GM21786 (cell line): ENCODE measurements around the gene SGCA.

Experiments used
- ATAC-seq: cut with Tn5 transposase; IDR thresholded peaks from one replicate; pipeline ENCODE4 v1.9.1; 2021; ENCODE audit not compliant: unreplicated experiment

The SGCA gene

DNA sequence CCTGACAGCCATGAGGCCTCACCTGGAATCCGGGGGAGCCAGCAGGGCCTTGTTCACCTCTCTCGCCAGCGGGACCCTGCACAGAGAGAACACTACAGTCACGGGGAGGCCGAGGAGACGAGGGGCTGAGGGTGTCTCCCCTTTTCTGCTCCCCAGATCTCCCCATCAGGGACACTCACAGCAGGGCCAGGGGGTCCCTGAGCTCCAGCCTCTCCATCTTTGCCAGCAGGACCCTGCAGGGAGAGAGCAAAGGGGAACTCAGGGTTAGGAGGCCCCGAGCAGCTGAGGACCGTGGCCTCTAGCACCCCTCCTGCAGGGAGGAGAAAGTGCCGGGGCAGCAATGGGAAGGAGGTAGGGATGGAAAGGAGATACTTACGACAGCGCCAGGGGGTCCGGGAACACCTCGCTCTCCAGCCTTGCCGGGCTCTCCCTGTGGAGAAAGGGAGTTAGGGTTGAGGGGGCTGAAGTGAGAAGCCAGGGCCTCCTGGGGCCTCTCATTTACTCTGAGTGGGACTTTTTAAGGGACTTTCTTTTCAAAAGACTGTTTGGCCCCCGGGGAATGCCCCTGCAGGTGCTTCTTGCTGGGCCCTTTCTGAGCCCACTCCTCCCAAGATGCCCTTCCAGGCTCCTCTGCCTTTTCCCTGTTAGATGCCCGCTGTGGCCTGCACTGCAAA, 26.9 kb downstream of the SGCA start:
- ATAC-seq = no peak

DNA sequence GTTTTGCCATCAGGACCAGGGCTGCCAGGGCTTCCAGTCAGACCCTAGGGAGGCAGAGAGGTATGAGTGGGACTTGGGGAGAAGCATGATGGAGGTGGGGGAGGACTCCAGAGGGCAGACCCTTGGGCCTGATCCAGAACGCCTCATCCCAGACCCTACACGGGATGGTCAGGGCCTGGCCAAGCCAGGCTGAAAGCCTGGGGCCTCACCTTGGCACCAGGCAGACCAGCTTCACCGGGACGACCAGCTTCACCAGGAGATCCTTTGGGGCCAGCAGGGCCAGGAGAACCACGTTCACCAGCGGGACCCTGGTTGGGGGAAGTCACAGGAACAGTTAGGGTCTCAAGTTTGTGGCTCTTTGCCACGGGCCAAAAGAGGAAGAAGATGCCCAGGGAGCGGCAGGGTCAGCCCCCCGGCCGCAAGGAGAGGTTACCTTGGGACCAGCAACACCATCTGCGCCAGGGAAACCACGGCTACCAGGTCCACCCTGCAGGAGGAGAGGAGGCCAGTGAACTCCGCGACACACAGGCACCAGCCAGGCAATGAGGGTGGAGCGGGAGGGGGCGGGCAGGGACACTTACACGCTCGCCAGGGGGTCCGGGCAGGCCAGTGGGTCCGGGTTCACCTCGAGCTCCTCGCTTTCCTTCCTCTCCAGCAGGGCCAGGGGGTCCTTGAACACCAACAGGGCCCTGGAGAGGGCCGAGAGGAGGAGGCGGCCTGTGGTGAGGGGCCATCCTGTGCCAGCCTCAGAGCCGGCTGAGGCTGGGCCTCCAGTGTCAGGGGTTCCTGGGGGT, 28.5 kb downstream of the SGCA start:
- no peak for ATAC-seq

DNA sequence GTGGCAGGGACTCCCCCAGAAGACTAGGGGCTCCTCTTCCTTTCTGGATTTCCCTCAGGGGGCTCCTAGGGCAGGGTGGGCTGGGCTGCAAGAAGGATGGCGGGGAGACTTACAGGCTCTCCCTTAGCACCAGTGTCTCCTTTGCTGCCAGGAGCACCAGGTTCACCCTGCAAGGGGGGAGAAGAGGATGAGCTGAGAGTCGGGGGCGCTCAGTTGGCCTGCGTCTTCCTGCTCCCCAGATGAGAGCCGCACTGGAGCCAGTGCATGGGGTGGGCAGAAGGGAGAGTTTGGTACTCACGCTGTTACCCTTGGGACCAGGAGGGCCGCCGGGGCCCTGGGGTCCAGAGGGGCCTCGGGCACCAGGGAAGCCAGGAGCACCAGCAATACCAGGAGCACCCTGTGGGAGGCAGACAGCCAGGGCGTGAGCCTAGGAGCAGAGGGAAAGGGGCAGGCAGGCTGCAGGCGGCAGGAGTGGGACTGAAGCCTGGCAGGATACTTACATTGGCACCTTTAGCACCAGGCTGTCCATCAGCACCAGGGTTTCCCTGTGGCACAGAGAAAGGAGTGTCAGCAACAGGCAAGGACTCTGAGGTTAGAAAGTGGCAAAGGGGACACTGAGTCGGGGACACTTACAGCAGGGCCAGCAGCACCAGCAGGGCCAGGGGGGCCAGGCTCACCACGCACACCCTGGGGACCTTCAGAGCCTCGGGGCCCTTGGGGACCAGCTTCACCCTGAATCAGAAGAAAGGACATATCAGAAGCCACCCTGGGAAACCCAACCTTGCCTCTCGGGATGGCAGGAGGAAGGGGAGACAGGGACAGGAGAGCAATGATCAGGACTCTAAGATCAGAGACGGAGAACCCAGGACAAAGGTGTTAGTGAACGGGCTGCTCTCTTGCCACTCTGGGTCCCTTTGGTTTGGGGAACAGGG, 29.4 kb downstream of the SGCA start:
- ATAC-seq = no peak

DNA sequence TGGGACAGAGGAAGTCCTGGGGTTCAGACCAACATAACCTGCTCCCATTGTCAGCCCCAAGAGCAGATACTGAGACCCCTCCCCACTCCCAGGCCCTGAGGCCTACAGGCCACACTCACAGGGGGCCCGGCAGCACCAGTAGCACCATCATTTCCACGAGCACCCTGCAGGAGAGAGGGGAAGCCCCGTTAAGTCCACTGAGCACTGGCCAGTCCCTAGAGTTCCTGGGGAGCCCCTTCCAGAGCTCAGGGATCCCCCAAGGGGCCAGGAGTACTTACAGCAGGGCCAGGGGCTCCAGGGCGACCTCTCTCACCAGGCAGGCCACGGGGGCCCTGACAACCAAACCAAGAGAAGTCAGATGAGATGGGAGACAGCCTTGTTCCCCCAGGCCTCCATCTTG, 30.2 kb downstream of the SGCA start:
- ATAC-seq = no peak

DNA sequence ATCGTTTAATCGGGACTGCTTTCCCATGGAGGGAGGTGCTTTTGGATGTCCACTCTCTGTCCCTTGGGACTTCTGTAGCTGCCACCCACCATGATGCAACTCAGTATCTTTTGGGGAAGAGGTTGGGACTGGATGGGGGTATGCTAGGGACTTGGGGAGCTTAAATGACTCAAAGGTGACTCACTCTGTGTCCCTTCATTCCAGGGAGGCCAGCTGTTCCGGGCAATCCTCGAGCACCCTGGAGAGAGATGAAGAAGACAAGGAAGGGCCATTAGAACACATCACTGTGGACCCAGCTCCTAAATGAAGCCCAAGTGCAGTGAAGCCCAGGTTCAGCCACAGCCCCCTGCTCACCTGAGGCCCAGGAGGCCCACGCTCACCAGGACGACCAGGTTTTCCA, 31.0 kb downstream of the SGCA start:
- no peak for ATAC-seq

DNA sequence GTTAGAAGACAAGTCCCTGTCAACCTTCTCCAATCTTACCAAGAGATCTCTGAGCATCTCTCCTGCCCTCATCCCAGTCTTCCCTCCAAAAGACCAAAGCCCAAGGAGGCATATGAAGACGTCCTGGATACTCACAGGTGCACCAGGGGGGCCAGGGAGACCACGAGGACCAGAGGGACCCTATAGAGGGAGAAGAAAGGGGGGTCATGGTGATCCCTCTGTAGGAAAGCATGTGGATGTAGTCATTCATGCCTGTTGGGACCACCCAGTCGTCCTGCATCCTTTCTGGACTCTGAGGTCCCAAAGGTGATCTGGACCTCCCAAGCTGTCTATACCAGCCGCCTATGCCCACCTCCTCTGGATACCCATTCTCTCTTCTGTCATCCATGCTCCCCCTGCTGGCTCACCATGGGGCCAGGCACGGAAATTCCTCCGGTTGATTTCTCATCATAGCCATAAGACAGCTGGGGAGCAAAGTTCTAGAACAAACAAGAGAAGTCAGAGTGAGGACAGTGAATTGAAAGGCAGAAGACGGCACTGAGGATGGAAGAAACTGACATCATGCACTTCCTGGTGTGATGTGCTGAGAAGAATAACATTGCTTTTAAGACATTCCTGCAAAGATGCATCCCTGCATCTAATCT, 32.3 kb downstream of the SGCA start:
- ATAC-seq = no peak

DNA sequence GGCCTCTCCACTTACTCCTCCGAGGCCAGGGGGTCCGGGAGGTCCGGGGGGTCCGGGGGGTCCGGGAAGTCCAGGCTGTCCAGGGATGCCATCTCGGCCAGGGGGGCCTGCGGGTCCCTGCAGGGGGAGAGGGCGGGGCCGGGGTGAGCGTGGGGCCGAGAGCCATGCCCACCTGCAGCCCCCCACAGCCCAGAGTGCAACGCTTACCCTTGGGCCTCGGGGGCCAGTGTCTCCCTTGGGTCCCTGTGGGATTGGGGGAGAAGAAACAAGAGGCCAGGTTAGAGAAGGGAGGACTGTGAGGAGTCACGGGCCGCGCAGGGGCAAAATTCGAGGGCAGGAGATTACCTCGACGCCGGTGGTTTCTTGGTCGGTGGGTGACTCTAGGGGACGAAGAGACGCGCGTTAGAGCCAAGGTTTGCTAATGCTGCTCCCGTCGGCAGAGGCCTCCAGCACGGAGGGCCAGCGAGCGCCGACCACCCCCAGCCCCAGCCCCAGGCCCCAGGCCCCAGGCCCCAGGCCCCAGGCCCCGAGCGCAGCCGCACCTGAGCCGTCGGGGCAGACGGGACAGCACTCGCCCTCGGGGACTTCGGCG, 33.5 kb downstream of the SGCA start:
- ATAC-seq = no peak

DNA sequence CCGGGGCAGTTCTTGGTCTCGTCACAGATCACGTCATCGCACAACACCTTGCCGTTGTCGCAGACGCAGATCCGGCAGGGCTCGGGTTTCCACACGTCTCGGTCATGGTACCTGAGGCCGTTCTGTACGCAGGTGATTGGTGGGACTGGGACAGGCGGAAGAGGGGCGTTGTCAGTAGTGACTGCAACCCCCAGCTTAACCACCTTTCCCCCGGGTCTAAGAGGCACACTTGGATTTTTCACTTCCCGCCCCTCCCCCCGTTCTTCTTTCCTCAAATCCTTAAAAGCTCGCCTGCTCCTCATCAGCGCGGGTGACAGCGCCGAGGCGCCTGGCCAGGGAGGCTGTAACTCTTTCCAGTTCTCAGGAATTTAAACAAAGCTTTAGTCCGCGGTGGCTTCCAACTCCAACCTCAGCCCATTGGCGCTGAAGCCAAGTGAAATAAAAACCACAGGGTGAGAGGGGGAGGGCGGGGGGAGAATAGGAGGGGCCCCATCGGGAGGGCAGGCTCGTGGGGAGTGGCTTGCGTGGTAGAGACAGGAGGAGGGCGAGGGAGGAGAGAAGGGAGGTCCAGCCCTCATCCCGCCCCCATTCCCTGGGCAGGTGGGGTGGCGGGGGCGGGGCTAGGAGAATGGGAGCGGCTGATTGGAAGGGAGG, 34.1 kb downstream of the SGCA start:
- peak; percentile 18 for ATAC-seq

DNA sequence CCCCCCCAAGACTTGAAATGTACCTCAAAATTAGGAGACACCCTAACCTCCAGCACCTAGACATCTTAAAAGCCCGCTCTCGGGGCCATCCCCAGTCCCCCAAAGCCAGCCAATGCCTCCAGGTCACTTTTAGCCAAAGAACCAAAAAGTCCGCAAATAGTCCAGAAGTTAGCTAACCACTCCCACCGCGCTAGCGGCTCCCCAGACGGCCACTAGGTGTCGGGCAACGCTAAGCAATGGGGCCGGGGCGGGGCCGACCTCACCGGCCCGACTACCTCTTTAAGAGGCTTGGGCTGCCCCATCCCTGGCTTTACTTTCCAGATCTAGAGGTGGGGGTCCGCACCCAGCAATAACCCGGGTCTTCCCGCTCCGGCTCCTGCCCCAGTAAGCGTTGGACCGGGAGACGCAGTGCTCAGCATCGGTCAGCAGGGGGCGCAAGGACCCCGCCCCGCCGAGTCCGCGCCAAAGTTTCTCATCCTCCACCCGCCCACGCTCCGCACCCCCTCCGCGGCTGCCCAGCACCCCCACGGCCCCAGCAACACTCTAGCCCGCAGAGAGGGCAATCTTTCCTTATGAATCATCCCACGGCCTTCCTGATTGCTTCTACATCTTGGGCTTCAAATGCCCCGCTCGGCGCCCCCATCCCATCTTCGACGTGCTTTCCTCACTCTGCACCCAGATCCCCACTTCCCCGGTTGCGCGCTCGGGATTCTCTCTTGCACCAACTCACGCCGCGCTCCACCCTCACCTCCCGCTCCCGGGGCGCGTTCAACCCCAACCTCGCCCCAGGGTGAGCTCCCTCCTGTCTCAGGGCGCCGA, 34.9 kb downstream of the SGCA start:
- peak; percentile 59 for ATAC-seq

DNA sequence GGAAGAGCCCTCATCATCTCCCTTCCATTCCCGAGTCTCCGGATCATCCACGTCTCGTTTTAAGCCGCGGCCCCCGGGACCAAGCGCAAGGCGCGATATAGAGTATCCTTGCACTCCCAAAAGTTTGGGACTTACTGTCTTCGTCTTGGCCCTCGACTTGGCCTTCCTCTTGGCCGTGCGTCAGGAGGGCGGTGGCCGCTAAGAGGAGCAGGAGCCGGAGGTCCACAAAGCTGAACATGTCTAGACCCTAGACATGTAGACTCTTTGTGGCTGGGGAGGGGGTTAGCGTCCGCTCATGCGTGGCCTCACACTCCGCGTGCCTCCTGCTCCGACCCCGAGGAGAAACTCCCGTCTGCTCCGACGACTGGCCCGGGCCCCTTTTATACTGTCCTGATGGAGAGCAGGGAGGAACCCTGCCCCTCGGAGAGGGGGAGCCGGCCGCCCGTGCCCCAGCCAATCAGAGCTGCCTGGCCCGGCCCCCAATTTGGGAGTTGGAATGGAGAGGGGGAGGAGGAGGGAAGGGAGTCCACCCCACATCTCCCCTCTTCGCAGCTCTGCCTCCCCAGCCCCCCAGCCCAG, 35.6 kb downstream of the SGCA start, which contains the start of gene COL1A1:
TSS of gene COL1A1 (minus strand) at position 356 of the 579 bp plus-strand sequence. CDS start at position 238, 118 bp downstream.
- no peak for ATAC-seq

DNA sequence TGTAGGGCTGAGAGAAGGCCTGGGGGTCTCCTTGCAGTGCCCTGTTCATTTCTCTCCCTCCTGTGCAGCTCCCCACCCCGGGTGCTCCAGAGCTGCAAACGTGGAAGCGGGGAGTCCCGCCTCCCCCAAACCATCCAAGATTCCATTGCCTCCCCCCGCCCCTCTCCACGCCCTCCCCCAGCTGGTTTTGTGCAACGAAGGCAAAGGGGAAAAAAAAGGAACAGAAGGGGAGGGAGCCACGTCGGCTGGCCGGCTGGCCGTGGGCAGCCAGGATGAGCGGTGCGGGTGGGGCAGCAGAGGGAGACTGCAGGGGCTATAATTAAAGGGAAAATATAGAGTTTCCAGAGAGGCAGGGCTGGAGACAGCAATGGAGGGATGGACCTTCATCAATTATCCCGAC, 37.3 kb downstream of the SGCA start:
- ATAC-seq = no peak

DNA sequence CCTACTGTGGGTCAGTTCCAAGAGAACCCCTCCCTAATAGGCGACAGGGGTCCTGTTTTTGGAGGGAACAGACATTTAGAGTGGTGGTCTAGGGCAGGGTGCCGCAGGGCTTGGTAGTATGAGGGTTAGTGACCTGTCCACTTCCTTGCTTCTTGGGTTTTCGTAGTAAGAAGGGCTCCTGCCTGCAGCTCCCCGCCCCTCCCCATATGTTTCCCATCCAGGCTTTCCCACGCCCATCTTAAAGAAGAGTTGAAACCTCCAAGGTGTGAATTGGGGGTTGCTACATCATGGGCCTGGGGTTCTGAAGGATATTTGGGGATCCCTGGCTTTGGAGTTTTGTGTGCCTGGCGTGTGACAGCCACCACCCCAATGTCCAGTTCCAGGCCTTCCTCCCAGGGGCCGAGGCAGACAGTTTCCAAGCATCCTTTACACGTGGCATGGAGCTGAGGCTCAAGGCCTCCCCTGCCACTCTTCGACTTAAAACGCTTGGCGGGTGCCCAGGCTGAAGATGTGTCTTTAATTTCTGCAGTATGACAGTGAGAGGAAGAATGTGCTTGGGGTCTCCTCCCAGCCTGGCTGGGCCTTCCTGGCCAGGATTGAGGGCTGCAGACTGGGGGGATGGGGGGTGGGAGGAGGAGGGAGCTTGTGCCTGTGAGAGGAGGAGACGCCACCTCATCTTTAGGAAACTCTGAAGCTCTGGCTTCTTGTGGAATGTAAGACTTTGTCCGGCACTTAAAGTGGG, 38.0 kb downstream of the SGCA start:
- ATAC-seq = no peak

DNA sequence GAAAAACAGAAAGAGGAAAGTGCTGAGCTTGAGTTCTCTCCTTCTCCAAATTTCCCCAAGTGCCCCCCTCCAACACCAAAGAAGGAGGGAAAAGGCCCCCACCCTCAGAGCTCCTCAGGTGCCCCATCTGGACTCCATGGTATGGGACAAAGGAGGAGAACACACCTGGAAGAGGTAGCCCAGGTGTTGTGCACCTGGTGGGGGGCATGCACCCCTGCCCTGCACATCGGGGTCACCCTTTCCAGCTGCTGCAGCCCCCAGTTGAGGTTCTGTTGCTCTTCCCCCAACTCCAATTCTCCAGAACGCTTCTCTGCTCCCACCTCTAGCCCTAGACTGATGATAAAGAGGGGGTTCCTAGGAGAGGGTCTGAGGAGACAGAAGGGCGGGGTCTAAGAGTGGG, 38.6 kb downstream of the SGCA start:
- ATAC-seq = no peak

DNA sequence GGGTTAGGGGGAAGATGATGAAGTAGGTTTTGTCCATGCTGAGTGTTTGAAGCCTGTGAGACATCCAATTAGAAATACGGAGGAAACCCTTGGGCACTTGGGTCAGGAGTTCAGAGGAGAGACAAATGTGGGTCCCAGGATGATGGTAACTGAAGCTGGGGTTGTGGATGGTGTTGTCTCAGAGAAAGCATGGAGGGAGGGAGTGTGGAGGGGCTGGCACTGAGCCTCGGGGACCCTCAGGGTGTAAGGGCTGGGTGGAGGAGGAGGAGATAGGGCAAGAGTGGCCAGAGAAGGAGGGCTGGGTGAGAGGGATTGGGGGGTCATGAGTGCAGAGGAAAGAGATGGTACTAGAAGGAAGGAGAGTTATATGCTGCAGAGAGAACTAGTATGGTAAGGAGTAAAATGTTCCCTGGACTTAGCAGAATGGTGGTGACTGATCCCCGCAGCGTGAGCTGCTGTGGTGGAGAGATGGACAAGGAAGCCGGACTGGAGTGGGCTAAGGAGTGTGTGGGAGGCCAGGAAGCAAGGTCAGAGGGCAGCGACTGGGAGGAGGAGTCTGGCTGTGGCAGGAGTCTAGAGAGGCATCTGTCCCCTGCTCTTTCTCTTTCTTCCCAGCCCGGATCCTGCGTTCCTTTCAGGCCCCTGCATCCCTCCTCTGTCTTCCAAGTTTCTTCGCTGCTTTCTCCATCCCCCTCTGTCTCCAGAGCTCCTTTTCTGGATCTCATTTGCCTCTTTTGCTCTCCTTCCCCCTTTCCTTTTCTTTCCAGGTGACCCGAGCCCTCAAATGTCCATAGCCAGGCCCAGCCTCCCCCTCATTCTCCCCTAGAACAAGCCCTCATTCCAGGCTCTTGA, 39.5 kb downstream of the SGCA start:
- no peak for ATAC-seq

DNA sequence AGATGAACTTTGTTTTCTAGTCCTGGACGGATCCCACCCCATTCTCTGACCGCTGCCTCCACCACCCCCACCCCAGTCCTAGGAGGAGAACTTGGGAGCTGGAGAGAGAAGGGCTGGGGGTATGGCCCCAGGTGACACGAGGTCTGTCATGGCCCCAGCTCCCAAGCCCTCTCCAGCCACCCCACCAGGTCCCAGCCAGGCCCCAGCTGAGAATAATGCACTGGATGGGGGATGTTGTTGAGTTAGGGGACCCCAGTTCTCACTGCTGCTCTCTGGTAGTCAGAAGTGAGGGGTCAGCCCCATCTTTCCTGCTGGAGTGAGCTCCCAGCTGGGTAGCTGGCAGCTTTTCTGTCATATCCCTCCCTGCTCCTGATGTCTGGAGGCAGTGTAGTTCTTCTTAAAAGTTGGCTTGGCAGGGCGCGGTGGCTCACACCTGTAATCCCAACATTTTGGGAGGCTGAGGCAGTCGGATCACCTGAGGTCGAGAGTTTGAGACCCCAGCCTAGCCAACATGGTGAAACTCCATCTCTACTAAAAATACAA, 40.2 kb downstream of the SGCA start:
- ATAC-seq = no peak

DNA sequence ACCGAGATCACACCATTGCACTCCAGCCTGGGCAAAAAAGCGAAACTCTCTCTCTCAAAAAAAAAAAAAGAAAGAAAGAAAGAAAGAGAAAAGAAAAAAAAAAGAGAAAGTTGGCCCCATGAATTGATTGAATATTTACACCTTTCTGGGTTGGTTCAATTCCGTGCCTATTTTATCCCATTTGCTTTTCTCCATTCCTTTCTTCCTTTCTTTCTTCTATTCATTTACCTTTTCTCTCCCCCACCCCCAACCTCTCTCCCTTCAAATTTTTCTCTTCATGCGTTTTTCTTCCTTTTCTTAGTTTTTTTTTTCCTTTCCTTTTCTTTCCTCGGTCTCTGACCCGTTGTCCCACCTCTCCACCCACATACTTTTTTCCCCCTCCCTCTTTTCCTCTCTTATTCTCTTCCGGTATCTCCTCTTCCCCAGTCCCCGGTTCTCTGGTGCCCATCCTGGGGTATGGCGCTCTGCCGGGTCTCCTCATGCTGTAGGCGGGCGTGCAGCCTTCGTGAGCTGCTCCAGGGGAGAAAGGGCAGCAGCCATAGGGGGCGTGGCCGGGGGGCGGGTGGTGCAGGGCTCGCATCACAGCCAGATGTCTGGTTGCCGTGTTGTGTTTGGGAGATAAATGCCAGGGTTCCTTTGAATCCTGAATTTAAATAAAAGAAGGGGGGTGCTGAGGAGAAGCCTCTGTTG, 40.9 kb downstream of the SGCA start:
- ATAC-seq = no peak
